Muscle of leg (tissue), 16 donors: Measurements from ENCODE around the gene SLF2. TPM values are rescaled to one million over a fixed set of nuclear protein-coding genes. Genes with fewer than 3 reads are reported as not detected.

Experiments used
- DNase-seq: peaks from one replicate; pipeline ENCODE4 v3.0.0; 2013
- H3K27ac ChIP-seq: one replicate; pipeline ENCODE4 v1.5.1; 2013; ENCODE audit warnings: mild to moderate bottlenecking, low read length, control low read depth
- H3K27me3 ChIP-seq: one replicate; pipeline ENCODE4 v1.6.1; 2013; ENCODE audit warnings: low read length; ENCODE audit not compliant: control insufficient read depth, insufficient read depth
- H3K36me3 ChIP-seq: one replicate; pipeline ENCODE4 v1.6.1; 2013; ENCODE audit warnings: low read length; ENCODE audit not compliant: control insufficient read depth, insufficient read depth
- H3K4me1 ChIP-seq: one replicate; pipeline ENCODE4 v1.6.1; 2013; ENCODE audit warnings: low read length; ENCODE audit not compliant: control insufficient read depth, insufficient read depth
- H3K4me3 ChIP-seq: one replicate; pipeline ENCODE4 v1.5.1; 2013; ENCODE audit warnings: low read length, control low read depth
- H3K9me3 ChIP-seq: replicated peaks from 2 replicates; pipeline ENCODE4 v1.6.1; 2013; ENCODE audit warnings: low read depth, low read length; ENCODE audit not compliant: control insufficient read depth
- WGBS: methylation state at CpG from one replicate; pipeline ENCODE4 v1.1.5; 2013; ENCODE audit warnings: missing lambda C conversion rate; ENCODE audit not compliant: insufficient coverage; 5-methylcytosine and 5-hydroxymethylcytosine counted together
- long read RNA-seq, 11 donors: transcript quantifications; one replicate each; lab custom pipeline, GENCODE V29; 2026
- polyA plus RNA-seq, 8 donors: library from polyadenylated mRNA; unstranded; fragments of 120-200 nt; gene quantifications; one replicate each; pipeline versions ENCODE4 v1.2.1 to v1.2.3, GENCODE V29; 2013; ENCODE audit warnings: inconsistent platforms in 1 of 8, low replicate concordance in 1 of 8; ENCODE audit not compliant: insufficient read length in 8 of 8, insufficient read depth in 1 of 8
- total RNA-seq: library from RNA; stranded (reverse); fragments of 120-200 nt; gene quantifications from one replicate; pipeline ENCODE4 v1.2.4, GENCODE V29; 2013

The SLF2 gene
- total RNA-seq, result 113 TPM
- polyA plus RNA-seq, result 100 to 1,000 TPM in 1 of 8 donors, 10 to 100 TPM in 7; 59.1 to 106 (median 81.3) TPM
- long read RNA-seq, donor 1, full-length matches to known transcripts, result 3 of 15 reads
- long read RNA-seq, donor 1, partial matches to known transcripts, result 12 of 15 reads
- long read RNA-seq, donor 1, other reads (novel, unspliced or antisense), result 0 of 15 reads
- long read RNA-seq, donor 2, full-length matches to known transcripts, result 1 of 1 reads
- long read RNA-seq, donor 2, partial matches to known transcripts, result 0 of 1 reads
- long read RNA-seq, donor 2, other reads (novel, unspliced or antisense), result 0 of 1 reads
- long read RNA-seq, donor 3, full-length matches to known transcripts, result 8 of 14 reads
- long read RNA-seq, donor 3, partial matches to known transcripts, result 6 of 14 reads
- long read RNA-seq, donor 3, other reads (novel, unspliced or antisense), result 0 of 14 reads
- long read RNA-seq, donor 4, partial matches to known transcripts, result 13 of 17 reads
- long read RNA-seq, donor 4, other reads (novel, unspliced or antisense), result 0 of 17 reads
- long read RNA-seq, donor 5, full-length matches to known transcripts, result 23 of 49 reads
- long read RNA-seq, donor 5, partial matches to known transcripts, result 26 of 49 reads
- long read RNA-seq, donor 5, other reads (novel, unspliced or antisense), result 0 of 49 reads
- long read RNA-seq, donor 6, full-length matches to known transcripts, result 16 of 36 reads
- long read RNA-seq, donor 6, partial matches to known transcripts, result 20 of 36 reads
- long read RNA-seq, donor 6, other reads (novel, unspliced or antisense), result 0 of 36 reads
- long read RNA-seq, donor 7, full-length matches to known transcripts, result 10 of 10 reads
- long read RNA-seq, donor 7, partial matches to known transcripts, result 0 of 10 reads
- long read RNA-seq, donor 7, other reads (novel, unspliced or antisense), result 0 of 10 reads
- long read RNA-seq, donor 8, full-length matches to known transcripts, result 4 of 55 reads
- long read RNA-seq, donor 8, partial matches to known transcripts, result 51 of 55 reads
- long read RNA-seq, donor 8, other reads (novel, unspliced or antisense), result 0 of 55 reads
- long read RNA-seq, donor 9, partial matches to known transcripts, result 17 of 20 reads
- long read RNA-seq, donor 9, other reads (novel, unspliced or antisense), result 0 of 20 reads
- long read RNA-seq, donor 10, full-length matches to known transcripts, result 19 of 120 reads
- long read RNA-seq, donor 10, partial matches to known transcripts, result 101 of 120 reads
- long read RNA-seq, donor 10, other reads (novel, unspliced or antisense), result 0 of 120 reads
- long read RNA-seq, donor 11, full-length matches to known transcripts, result 5 of 16 reads
- long read RNA-seq, donor 11, partial matches to known transcripts, result 11 of 16 reads
- long read RNA-seq, donor 11, other reads (novel, unspliced or antisense), result 0 of 16 reads

- peak within 1 kb of the TSS; percentile 96 for H3K4me3 ChIP-seq
- WGBS, result under 1% methylated on average over 44 of the region's 71 CpGs
- no peaks in the 10 kb centered on the region for H3K9me3 ChIP-seq
- peak; percentile 100 for DNase-seq
- H3K4me1 ChIP-seq, result peaks cover 27% of the 10 kb centered on the region
- no peaks in the 10 kb centered on the region for H3K27me3 ChIP-seq
- H3K36me3 ChIP-seq, result peaks cover 13% of the 10 kb centered on the region
- H3K27ac ChIP-seq, result peak within 1 kb of the TSS; percentile 98
Measured at GRCh38 chr10:100912605-100913469, at the start of gene SLF2. Gene SLF2 (plus strand): TSS chr10:100912963. CDS start chr10:100913111, 148 bp downstream.

- peaks cover 5% of the 10 kb centered on the region for H3K4me1 ChIP-seq
- no peaks in the 10 kb centered on the region for H3K36me3 ChIP-seq
- 87% methylated on average over 6 of the region's 7 CpGs for WGBS
- no peak overlapping the region for H3K4me3 ChIP-seq
- no peak overlapping the region for H3K27ac ChIP-seq
- peaks cover 45% of the 10 kb centered on the region for H3K27me3 ChIP-seq
- H3K9me3 ChIP-seq, result no peaks in the 10 kb centered on the region
- no peak for DNase-seq
Measured at GRCh38 chr10:100863433-100863832, 49.3 kb upstream of the SLF2 start.

GRCh38 chr10:100864036-100864885, 48.5 kb upstream of the SLF2 start:
- Histone ChIP-seq H3K9me3 (no peaks in the 10 kb centered on the region), H3K4me1 (peaks cover 5% of the 10 kb centered on the region), H3K36me3 (no peaks in the 10 kb centered on the region), H3K4me3 (no peak overlapping the region), H3K27me3 (peaks cover 38% of the 10 kb centered on the region), H3K27ac (no peak overlapping the region)
- 78% methylated on average over 14 of the region's 24 CpGs for WGBS
- no peak for DNase-seq

DNA sequence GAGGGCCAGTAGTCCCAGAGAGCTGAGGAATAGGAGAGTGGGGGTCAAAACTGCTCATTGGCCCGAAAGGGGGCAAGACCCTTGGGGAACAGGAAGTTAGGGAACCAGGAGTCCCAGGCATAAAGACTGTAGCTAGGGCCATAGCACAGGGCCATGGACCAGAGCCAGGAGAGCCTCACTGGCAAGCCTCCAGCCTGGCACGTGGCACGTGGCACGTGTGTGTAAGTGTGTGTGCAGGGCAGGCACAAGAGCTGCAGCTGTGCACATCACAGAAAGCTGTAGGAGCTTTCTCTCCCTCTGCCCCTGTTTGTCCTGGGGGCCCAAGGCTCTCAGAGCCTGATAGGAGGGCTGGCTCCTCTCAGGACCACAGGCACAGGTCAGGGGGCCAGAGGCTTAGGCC, 47.8 kb upstream of the SLF2 start:
- peaks cover 5% of the 10 kb centered on the region for H3K4me1 ChIP-seq
- no peaks in the 10 kb centered on the region for H3K36me3 ChIP-seq
- peaks cover 34% of the 10 kb centered on the region for H3K27me3 ChIP-seq
- no peaks in the 10 kb centered on the region for H3K9me3 ChIP-seq
- 100% methylated on average over 1 of the region's 4 CpGs for WGBS
- H3K27ac ChIP-seq, result no peak overlapping the region
- DNase-seq, result no peak
- H3K4me3 ChIP-seq, result no peak overlapping the region

DNA sequence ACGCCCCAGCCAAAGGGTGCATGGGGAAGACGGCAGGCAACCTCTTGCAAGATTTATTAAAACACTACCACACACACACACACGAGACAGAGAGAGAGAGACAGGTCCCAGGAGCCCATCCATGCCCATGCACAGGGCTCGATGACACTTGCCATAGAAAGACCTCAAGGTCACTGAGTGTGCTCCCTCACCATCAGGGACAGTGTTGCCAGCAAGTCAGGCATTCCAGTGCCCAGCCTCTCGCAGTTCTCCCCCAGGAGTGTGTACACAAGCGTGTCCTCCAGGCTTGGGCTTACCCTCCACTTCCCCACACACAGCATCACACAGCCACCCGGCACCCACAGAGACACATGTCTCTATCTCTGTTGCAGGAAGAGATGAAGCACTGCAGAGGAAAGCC, 46.8 kb upstream of the SLF2 start:
- Histone ChIP-seq H3K4me1 (peaks cover 5% of the 10 kb centered on the region), H3K36me3 (no peaks in the 10 kb centered on the region), H3K9me3 (no peaks in the 10 kb centered on the region), H3K27ac (no peak overlapping the region), H3K27me3 (peaks cover 25% of the 10 kb centered on the region), H3K4me3 (no peak overlapping the region)
- WGBS, result 51% methylated on average over 2 of the region's 7 CpGs
- DNase-seq, result no peak

DNA sequence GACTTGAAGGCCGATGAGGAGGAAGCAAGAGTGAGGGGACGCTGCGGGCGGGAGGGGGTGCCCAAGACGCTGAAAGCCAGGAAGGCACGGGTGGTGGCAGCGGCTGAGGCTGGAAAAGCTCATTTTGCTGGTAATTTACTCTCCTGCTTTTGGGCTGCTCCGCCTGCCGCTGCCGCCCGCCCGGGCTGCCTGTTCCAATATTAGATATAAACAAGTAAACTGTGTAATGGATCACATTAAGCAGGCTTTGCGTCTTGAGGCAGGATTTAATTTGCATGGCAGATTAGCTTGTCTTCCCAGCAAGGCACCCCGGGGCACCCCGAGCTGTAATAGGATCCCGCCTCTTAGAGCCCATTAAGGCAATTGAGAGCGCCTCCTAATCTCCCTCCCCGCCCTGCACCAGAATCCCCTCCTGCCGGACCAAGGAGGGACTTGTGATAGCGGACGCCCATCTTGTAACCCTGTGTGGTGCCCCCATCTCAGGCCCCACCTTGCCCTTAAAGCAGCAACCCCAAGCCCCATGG, 46.1 kb upstream of the SLF2 start:
- Histone ChIP-seq H3K27ac (no peak overlapping the region), H3K36me3 (no peaks in the 10 kb centered on the region), H3K4me3 (no peak overlapping the region), H3K4me1 (peaks cover 5% of the 10 kb centered on the region), H3K9me3 (no peaks in the 10 kb centered on the region), H3K27me3 (peaks cover 23% of the 10 kb centered on the region)
- no peak for DNase-seq
- 12% methylated on average over 12 of the region's 21 CpGs for WGBS

GRCh38 chr10:100867261-100867963, 45.4 kb upstream of the SLF2 start:
- Histone ChIP-seq H3K36me3 (no peaks in the 10 kb centered on the region), H3K4me3 (no peak overlapping the region), H3K9me3 (no peaks in the 10 kb centered on the region), H3K27ac (no peak overlapping the region), H3K27me3 (peaks cover 22% of the 10 kb centered on the region), H3K4me1 (peaks cover 5% of the 10 kb centered on the region)
- WGBS, result 100% methylated on average over 1 of the region's 8 CpGs
- DNase-seq, result no peak

DNA sequence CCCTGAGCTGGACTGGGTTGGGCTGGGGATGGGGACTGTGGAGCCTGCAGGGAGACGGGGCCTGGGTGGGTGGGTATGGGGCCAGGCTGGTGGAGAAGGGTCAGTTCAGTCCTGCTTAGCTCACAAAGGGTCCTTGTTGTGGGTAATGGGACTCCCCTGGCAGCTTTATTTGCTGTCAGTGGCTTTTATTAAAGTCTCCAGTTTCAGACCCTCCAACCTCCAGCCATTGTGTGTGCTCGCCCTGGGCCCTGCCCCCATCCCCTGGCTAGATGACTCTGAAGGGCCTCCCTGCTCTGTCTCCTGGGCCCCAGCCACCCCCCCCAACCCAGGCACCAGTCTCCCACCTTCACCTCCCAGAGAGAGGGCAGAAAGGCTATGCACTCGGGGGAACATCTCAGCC, 44.4 kb upstream of the SLF2 start:
- H3K4me1 ChIP-seq, result peaks cover 5% of the 10 kb centered on the region
- H3K27me3 ChIP-seq, result peaks cover 19% of the 10 kb centered on the region
- H3K27ac ChIP-seq, result no peak overlapping the region
- H3K9me3 ChIP-seq, result no peaks in the 10 kb centered on the region
- H3K36me3 ChIP-seq, result no peaks in the 10 kb centered on the region
- DNase-seq, result no peak
- WGBS, result 50% methylated on average over 2 of the region's 3 CpGs
- no peak overlapping the region for H3K4me3 ChIP-seq
